NCI-H1105 (cell line): ENCODE measurements around the gene KRT80.

Experiments
- DNase-seq: peaks from one replicate; lab custom pipeline; 2025; lab: John Stamatoyannopoulos, UW

The KRT80 gene

GRCh38 chr12:52210925-52211650 lies 19.3 kb upstream of the KRT80 start:
- DNase-seq = no peak

GRCh38 chr12:52210186-52210924 lies 18.5 kb upstream of the KRT80 start:
- no peak for DNase-seq

DNA sequence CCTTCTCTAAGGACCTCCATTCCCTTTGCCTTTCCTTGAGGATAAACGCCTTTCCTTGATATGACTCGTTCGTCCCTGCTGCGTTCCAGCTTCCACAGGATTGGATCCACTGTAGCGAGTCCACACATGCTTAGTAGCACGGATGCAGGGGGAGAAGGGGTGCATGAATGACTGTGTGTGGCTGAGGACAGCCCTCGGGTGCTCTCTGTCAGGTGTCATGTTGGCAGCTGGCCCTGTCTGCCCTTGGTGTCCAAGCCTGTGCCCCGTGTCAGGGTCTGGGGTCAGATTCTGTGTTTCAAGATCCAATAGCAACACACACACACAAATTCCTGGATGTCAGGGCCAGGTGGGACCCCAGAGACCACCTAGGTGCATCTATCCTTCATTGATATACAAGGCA lies 17.5 kb upstream of the KRT80 start:
- no peak for DNase-seq

DNA sequence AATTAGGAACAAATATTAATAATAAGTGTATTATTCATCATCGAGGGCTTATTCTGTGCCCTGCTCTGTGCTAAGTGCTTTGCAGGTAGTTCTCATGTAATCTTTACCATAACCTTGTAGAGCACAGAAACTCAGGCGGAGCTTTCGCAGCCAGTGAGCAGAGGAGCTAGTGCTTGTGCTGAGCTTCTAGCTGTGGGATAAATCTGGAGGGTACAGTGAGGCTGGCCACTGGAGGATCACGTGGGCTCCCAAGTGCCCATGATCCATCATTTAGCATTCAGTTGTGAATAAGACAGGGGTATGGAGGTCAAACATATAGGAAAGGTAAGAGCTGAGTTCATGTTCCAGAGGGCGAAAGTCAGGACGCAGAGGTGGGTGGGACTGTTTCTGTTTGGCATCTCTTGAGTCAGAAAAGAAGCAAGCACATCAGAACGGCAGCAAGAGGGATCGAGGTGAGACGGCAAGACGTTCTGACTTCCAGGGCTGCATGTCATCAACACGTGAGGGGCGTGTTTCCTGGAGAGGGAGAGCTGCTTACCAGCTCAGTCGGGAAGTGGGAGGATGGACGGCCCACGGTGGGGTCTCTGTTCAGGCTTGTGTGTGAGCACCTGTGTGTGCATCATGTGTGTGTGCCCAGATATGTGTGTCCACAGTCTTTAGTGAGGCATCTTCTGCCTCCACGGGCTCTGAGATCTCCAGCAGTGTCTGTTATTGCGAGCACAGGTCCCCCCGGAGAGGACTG lies 16.8 kb upstream of the KRT80 start:
- no peak for DNase-seq

DNA sequence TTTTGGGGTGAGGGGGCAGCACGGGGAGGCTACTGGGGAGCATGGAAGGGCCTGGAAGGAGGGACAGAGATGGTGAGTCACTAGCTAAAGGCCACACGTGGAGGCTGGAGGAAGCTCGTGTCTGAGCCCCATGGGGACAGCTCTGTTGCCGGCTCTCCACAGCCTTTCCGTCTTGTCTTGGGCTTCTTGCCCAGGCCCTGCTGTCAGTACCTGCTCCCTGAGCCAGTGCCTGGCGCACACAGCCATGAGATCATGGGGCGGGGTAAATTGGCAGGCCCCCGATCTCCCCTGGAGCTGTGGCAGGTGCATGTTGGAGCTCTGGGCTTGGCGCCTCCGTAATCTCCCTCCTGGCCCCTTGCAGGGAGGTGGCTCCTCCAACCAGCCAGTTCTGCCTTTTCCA lies 16.1 kb upstream of the KRT80 start:
- DNase-seq = peak; percentile 49

- DNase-seq = no peak
Measured at GRCh38 chr12:52207106-52207505, 15.3 kb upstream of the KRT80 start.

- DNase-seq = no peak
Measured at GRCh38 chr12:52206304-52207040, 14.7 kb upstream of the KRT80 start.

GRCh38 chr12:52205612-52206303 lies 13.9 kb upstream of the KRT80 start:
- no peak for DNase-seq

DNA sequence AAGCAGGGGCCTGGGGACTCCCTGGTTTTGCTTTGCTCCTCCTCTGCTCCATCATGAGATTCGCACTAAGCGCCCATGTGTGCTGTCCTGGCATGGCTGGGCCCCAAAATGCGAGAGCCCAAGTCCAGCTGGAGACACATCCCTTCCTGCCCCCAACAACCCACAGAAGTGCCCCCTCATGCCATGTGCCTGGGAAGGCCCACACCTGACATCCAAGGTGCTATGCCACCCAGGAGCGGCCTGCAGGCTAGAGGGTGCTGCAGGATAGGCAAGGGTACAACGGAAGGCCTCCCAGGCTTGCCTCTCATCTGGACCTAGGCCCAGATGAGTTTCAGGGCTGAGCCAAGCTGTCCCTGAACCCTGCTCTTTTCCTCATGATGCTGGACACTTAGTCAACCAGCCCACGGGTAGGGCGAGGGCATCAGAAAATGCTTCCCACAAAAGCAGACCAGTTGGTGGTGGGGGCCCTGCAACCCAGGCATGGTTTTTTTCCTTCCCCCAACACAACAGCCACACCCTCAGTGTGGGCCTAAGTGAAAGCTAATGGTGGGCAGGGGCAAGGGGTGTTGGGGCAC lies 13.2 kb upstream of the KRT80 start:
- no peak for DNase-seq

DNA sequence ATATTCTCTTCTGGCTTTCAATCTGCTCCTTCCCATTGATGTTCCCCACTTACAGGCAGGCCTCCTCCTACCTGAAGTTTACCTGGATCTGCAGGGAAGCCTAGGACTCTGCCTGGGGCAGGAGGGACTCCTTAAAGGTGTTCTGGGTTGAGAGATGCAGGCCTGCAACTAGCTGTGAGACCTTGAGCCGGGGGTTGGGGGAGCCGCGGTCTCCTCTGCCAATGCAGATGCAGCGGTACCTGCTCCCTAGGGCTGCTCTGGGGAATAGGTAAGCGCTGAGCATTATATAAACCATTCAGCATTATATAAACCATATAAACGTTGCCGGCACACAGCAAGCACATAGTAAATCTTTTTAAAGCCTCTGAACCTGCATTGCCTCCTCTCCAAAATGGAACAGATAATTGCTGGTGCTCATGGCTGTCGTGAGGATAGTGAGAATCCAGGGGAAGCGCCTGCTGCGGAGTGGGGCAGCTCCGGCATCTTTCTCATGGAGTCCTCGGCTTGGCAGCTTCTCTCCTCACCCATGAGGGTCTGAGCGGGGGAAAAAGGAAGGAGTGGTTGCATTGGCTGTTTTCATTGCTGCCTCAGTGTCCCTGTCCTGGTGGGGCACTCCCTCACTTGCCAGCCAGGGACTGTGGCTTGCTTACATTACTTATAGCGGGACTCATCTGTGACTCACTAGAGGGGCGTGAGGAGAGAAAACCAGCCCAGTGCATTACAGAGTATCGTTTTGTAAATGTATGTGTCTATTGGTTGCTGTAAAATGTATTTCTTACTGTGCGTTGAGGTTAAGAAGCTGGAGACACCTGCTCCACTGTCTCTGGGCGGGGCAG lies 12.5 kb upstream of the KRT80 start:
- no peak for DNase-seq

DNA sequence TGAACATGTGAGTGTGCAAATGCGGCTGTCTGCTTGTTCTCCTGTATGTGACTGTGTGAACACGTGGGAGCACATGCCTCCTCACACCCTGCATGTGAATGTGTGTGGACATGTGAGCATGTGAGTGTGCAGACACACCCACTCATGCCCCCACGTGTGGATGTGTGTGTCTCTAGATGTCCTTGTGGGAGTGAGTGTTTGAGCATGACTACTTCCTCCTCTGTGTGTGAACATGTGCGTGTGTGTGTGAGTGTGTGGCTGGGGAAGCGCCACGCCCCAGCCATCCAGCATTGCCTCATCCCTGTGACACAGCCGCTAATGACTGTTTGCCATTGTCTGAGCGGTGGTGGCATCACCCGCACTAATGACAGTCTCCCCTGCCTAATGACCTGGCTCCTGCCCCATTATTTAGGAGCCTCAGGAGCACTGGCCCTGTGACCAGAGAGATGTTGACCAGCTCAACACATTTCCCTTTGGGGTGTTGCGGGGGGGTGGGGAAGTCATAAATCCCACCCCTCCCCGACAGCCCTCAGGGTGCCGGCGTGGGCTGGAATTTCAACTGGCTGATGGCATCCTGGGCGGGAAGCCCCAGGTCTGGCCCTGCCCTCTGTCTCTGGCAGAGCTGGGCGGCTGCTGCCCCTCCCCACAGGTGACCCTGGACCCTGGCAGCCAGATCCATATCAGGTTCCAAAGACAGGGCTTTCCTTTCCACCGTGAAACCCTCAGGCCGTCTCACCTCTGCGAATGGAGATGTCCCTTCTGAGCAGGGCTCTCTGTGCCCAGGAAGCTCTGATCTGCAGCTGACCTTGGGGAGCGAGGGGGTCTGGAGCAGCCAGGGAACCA lies 11.5 kb upstream of the KRT80 start:
- no peak for DNase-seq

DNA sequence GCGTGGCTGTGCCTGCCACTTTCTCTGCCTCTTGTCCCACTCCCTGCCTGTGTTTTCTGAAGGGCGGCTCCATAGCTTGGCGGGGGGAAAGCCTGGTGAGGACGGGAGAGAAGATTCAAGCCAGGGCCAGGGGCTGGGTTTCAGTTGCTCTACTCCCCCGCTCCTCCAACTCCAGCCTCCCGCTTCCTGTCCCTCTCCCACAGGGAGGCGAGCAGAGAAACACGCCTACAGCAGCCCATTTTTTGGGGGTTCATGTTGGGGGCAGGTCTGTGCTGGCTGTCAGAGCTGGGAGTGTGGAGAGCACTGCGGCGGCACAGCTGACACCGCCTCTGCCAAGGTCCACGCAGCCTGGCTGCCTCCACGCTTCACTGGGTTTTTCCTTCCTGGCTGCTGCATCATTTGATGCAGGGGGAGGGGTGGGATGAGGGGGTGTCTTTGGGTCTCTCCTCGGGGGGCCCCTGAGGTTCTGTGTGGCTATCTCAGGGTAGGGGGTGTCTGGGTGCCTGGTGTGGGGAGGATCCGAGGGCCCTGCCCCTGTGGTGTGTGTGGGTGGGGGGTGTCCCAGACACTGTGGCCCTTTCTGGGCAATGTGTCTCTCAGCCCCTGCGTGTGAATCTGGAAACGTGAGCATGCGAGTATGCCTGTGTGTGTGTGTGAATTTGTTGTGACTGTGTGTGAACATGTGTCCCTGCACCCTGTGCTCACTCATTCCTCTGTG lies 10.7 kb upstream of the KRT80 start:
- no peak for DNase-seq

DNA sequence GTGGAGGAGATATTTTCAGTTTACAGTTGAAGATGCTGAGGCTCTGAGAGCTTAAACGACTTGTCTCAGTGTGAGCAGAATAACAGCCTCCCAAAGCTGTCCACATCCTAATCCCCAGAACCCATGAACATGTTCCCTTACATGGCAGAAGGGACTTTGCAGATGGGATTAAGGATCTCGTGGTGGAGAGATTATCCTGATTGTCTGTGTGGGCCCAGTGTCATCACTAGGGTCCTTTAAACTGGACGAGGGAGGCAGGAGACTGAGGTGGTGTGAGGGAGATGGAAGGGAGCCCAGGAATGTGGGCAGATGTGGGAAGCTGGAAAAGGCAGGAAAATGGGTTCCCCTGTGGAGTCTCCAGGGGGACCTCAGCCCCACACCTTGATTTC lies 9.6 kb upstream of the KRT80 start:
- no peak for DNase-seq

GRCh38 chr12:52200781-52201450 lies 9.1 kb upstream of the KRT80 start:
- no peak for DNase-seq

DNA sequence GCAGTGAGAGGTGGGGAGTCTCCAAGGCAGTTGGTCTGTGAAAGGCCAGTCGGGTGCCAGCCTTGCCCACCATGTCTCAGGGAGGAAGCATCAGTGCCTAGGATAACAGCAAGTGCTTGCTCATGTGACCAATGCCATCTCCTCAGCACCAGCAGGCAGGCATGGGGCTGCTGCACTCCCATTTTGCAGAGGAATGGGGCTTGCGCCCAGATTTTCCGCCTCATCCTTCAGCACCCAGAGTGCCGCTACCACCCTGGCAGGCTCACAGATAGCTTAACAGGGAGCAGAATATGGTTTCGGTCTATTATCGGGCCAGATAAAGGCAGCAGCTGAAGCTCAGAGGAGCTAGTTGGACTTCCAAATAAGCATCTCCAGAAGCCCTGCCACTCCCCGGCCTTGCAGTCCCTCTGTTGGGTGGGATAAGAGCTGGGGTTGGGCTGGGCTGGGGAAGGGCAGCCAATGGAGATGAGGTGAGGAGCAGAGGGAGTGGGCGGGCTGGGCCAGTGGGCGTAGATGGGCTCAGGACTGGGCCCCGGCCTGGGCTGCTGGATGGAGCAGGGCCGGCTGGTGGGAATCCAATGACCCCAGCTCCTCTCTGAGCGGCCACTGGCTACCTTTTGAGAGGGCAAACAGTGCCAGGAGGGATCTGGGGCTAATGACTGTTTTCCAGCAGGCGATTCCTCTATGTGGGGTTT lies 8.4 kb upstream of the KRT80 start:
- DNase-seq = no peak

GRCh38 chr12:52199294-52199919 lies 7.6 kb upstream of the KRT80 start:
- DNase-seq = no peak
